ENCODE results near the gene PSENEN. TPM values are rescaled to one million over a fixed set of nuclear protein-coding genes. Genes with fewer than 3 reads are reported as not detected.
"Not testable (repeated sequence)": the region's sequence is repeated elsewhere in the genome, so short reads cannot be mapped to it uniquely, and the experiment has no call there.

The PSENEN gene
- polyA plus RNA-seq, 1 donor: 54.4 TPM

DNA sequence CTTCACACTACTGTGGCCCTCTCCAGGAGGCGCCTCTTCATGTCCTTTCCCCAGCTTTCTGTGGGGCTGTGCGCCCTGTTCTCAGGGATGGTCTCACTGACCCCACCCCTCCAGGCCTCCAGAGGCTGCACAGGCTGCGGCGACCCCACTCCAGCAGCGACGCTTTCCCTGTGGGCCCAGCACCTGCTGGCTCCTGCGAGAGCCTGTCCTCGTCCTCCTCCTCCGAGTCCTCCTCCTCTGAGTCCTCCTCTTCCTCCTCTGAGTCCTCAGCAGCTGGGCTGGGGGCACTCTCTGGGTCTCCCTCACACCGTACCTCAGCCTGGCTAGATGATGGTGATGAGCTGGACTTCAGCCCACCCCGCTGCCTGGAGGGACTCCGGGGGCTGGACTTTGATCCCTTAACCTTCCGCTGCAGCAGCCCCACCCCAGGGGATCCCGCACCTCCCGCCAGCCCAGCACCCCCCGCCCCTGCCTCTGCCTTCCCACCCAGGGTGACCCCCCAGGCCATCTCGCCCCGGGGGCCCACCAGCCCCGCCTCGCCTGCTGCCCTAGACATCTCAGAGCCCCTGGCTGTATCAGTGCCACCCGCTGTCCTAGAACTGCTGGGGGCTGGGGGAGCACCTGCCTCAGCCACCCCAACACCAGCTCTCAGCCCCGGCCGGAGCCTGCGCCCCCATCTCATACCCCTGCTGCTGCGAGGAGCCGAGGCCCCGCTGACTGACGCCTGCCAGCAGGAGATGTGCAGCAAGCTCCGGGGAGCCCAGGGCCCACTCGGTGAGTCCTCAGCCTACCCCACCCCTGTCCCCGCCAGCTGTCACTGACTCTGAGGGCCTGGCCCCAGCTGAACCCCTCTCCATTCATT, 41.1 kb downstream of the PSENEN start:
- DNase-seq: no peak

DNA sequence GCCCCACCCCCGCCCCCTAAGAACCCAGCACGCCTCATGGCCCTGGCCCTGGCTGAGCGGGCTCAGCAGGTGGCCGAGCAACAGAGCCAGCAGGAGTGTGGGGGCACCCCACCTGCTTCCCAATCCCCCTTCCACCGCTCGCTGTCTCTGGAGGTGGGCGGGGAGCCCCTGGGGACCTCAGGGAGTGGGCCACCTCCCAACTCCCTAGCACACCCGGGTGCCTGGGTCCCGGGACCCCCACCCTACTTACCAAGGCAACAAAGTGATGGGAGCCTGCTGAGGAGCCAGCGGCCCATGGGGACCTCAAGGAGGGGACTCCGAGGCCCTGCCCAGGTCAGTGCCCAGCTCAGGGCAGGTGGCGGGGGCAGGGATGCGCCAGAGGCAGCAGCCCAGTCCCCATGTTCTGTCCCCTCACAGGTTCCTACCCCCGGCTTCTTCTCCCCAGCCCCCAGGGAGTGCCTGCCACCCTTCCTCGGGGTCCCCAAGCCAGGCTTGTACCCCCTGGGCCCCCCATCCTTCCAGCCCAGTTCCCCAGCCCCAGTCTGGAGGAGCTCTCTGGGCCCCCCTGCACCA, 41.9 kb downstream of the PSENEN start:
- no peak for DNase-seq

DNA sequence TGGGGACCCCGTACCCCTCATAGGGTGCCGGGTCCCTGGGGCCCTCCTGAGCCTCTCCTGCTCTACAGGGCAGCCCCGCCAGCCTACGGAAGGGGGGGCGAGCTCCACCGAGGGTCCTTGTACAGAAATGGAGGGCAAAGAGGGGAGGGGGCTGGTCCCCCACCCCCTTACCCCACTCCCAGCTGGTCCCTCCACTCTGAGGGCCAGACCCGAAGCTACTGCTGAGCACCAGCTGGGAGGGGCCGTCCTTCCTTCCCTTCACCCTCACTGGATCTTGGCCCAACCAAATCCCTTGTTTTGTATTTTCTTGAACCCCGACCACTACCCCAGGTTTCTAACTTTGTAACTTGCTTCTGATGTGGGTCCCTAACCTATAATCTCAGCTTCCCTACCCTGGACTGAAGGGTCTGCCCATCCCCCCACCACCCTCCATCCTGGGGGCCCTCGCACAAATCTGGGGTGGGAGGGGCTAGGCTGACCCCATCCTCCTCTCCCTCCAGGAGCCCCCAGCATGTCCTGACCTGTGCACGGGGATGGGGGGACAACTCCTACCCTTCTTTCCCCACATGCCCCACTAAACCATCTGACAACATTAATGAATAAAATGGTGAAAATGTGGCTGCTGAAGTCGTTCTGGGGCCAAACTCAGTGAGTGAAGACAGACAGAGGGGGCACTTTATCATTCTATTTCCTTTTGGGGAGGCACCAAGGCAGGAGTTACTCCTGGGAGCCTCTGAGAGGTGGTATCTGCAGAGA, 42.9 kb downstream of the PSENEN start:
- DNase-seq: no peak

DNA sequence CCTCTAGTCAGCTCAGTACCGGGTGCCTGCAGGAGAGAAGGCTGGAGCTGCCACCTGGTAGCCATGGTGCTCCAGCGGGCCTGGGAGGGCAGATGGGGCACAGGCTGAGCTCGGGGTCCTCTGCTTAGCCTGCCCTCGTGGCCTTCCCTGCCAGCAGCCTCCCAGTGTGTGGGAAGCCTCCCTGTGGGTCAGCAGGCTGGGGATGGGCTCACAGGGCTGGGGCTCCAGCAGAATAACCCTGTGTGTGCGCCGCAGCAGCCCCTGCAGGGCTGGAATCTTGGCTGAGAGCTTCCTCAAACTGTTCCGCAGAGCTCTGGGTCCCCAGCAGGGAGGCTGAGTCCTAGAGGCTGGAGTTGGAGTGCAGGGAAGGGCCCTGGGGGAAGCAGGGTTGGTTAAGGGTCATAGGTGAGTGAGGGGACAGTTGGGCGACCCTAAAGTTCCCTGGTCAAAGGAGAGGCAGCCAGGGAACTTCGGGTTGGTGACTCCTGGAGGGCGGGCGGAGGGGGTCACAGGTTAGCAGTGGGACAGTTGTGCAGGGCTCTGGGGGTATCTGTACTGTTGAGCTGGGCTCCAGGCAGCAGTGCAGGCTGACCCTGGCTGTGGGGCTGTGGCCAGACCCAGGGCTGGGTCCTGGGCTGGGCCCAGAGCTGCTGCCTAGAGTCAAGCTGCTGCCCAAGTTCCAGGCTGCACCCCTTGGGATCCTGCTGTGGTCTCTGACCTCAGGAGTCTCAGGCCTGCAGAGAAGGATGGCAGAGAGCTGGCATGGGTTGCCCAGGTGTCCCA, 43.9 kb downstream of the PSENEN start:
- no peak for DNase-seq

DNA sequence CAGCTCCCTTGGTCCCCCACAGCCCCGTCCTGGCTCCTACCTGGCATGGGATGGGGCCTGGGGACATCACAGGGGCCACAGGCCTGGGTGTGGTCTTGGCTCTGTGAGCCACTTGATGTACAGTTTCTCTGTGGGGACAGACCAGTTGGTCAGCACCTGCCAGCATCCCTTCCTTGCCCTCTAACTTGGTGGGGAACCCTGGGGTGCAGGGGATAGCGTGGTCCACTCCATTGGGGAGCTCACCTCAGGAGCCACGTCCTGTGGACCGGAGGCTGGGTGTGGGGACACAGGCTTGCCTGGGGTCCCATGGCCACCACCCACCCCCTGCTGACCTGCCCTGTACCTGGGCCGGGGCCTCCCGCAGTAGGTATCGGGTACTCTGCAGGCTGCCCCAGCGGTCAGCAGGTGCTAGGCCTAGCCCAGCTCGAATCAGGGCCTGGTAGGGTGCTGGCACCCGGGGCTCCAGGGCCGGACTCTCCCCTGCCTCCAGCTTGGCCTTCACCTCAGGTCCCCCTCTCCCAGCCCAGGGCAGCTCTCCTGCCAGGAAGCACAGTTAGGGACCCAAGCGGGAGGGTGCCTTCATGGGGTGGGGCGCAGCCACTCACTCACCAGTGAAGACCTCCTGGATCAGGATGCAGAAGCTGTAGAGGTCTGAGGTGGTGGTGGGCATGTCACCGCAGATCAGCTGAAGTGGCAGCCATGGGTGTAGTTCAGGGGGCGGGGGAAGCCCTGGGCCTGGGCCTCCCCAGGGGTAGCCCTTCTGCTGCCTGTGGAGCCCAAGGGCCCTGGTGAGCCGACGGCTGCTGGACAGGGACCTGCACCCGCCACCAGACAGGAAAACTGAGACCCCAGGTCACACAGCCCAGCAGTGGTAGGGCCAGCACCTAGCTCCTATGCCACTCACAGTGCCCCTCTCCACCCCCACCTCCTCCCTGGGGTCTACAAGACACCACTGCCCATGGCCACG, 44.8 kb downstream of the PSENEN start:
- no peak for DNase-seq

DNA sequence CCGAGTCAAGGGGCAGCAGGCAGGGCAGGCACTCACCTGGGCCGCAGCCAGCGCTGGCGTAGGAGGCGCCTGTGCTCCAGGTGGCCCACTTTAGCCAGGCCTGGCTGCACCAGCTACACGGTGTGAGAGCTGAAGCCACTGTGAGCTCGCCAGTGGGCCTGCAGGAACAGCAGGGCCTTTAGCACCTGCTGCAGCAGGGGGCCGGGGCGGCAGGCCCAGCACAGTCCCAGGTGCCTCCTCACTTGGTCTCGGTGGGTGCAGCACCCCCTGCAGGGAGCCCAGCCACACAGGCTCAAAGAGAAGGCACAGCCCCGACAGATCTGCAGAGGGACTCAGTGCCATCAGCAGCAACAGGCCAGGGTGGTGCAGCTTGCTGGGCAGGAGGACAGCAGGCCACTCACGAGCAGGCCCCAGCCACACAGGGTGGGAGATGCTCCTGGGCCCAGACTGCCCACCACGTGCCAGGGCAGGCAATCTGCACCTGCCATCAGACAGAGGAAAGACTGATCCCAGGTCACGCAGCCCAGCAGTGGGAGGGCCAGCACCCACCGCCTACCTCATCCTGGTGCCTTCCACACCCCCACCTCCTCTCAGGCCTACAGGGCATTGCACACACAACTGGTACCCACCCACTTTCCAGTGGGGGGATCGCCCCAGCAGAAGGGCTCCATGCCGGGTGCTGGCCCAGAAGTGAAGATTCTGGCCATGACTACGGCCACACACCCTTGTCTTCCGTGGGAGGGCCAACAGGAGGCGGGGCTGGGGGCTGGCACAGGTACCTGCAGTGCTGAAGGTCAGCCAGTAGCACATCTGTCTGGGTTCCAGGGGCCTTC, 45.7 kb downstream of the PSENEN start:
- no peak for DNase-seq

DNA sequence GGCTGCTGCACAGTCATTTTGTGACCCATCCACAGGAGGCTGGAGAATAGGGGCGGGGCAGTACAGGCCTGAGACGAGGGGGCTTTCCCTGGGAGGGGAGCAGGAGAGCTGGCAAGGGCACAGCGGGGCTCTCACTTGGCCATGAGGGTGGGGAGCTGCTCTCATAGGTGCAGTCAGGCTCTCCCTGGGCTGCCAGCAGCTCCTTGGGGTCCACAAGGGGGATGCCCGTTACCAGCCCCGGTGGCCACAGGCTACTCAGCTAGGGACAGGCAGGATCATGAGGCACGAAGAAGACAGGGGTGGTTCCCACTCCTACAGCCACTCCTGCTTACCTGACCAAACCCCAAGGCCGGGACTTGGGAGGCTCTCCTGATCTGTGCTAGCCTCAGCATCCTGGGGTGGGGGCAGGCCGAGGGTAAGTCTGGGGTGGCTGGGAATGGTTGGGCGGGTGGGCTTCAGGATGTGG, 46.4 kb downstream of the PSENEN start:
- no peak for DNase-seq

DNA sequence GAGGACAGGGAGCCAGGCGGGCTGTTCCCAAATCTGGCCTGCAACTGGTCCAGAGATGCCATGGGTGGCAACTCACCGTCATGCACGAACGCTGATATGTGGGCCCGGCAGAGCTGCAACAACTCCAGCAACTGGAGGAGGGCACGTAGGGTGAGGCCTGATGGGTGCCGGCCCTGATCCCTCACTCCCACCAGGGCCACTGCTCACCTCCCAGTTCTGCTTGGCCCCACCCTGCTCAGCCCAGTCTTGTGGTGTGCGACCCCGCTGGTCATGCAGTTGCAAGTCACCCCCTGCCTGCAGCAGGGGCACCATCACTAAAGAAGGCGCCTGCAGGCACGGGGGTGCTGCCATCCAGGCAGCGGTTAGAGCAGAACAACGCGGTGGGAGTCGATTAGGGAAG, 46.9 kb downstream of the PSENEN start:
- no peak for DNase-seq

DNA sequence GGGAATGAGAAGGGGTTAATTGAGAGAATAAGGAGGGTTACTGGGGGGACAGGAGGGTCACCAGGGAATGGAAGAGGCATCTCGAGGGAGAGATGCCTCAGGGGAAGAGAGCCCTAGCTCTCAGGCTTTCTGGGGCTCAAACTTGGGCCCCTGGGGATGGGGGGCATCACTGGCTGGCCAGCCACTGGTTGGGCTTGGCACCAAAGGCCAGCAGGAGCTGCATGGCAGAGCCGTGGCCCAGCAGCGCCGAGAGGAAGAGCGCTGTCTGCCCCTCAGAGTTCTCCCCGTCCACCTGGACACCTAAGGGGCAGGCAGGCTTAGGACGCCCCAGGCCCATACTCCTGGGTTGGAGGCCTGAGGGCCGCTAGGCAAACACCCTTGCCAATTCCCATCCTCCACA, 47.4 kb downstream of the PSENEN start:
- DNase-seq: no peak

DNA sequence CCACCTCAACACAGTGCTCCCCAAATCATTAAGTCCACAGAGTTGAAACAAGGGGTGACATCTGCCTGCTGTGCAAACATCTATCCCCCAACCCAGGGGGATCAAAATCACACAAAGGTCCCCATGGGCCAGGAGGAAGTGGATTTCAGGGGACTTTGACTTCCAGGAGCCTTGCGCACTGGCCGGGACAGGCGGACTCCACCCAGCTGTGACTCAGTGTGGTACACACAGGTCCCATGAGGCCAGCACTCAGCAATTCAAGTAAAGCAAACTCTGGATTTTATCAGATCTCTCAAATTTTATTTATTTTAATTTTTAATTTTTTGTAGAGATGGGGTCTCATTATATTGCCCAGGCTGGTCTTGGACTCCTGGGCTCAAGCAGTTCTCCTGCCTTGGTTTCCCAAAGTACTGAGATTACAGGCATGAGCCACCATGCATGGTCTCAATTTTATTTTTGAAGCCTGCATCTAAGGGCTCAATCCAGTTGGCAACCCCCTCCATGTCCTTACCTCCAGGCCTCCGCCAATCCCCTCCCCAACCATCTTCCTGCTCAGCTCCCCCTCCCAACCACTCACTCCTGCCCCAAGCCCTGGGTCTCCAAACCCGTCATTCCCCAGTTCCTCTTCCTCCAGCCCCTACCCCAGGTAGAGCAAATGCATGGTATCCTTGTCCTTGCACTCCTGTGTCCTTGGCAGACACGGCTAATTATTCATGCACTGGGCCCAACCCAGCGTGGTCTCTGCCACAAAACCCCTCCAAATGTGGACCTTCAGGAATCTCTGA, 48.1 kb downstream of the PSENEN start:
- DNase-seq: no peak

DNA sequence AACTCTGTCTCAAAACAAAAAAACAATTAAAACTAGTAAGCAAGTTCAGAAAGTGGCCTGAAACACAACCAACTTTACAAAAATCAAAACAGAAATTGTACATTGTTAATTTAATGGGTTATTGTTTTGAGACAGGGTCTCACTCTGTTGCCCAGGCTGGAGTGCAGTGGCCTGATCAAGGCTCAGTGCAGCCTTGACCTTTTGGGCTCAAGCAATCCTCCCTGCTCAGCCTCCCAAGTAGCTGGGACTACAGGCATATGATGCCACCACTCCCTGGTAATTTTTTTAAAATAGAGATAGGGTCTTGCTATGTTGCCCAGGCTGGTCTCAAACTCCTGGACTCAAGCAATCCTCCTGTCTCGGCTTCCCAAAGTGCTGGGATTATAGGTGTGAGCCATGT, 50.1 kb downstream of the PSENEN start:
- DNase-seq: not testable (repeated sequence)

Other genes with a start within 250 kb of the PSENEN start
- 92.0 TPM for gene DMKN, start 232.0 kb upstream of the PSENEN start, polyA plus RNA-seq (ENCODE audit: insufficient read length)
- gene SBSN, start 217.3 kb upstream of the PSENEN start, polyA plus RNA-seq (ENCODE audit: insufficient read length): not detected
- not detected for gene GAPDHS, start 212.2 kb upstream of the PSENEN start, polyA plus RNA-seq (ENCODE audit: insufficient read length)
- 81.5 TPM for gene TMEM147, start 200.0 kb upstream of the PSENEN start, polyA plus RNA-seq (ENCODE audit: insufficient read length)
- gene ATP4A, start 182.0 kb upstream of the PSENEN start, polyA plus RNA-seq (ENCODE audit: insufficient read length): not detected
- gene PMIS2, start 159.5 kb upstream of the PSENEN start, polyA plus RNA-seq (ENCODE audit: insufficient read length): not detected
- gene HAUS5, start 132.9 kb upstream of the PSENEN start, polyA plus RNA-seq (ENCODE audit: insufficient read length): 30.1 TPM
- 50.8 TPM for gene RBM42, start 116.6 kb upstream of the PSENEN start, polyA plus RNA-seq (ENCODE audit: insufficient read length)
- 0.60 TPM for gene ETV2, start 103.9 kb upstream of the PSENEN start, polyA plus RNA-seq (ENCODE audit: insufficient read length)
- 300 TPM for gene COX6B1, start 97.3 kb upstream of the PSENEN start, polyA plus RNA-seq (ENCODE audit: insufficient read length)
- gene UPK1A, start 79.1 kb upstream of the PSENEN start, polyA plus RNA-seq (ENCODE audit: insufficient read length): 13.1 TPM
- 0.32 TPM for gene ZBTB32, start 41.1 kb upstream of the PSENEN start, polyA plus RNA-seq (ENCODE audit: insufficient read length)
- gene KMT2B, start 27.6 kb upstream of the PSENEN start, polyA plus RNA-seq (ENCODE audit: insufficient read length): 34.5 TPM
- gene IGFLR1, start 3.2 kb upstream of the PSENEN start, polyA plus RNA-seq (ENCODE audit: insufficient read length): 4.9 TPM
- gene U2AF1L4, start 233 bp upstream of the PSENEN start, polyA plus RNA-seq (ENCODE audit: insufficient read length): 19.0 TPM
- 8.8 TPM for gene LIN37, start 2.9 kb downstream of the PSENEN start, polyA plus RNA-seq (ENCODE audit: insufficient read length)
- gene HSPB6, start 11.4 kb downstream of the PSENEN start, polyA plus RNA-seq (ENCODE audit: insufficient read length): 19.7 TPM
- 26.5 TPM for gene PROSER3, start 12.5 kb downstream of the PSENEN start, polyA plus RNA-seq (ENCODE audit: insufficient read length)
- 27.3 TPM for gene ARHGAP33, start 29.9 kb downstream of the PSENEN start, polyA plus RNA-seq (ENCODE audit: insufficient read length)
- gene PRODH2, start 67.2 kb downstream of the PSENEN start, polyA plus RNA-seq (ENCODE audit: insufficient read length): 39.3 TPM
- 123 TPM for gene NPHS1, start 106.9 kb downstream of the PSENEN start, polyA plus RNA-seq (ENCODE audit: insufficient read length)
- gene KIRREL2, start 111.3 kb downstream of the PSENEN start, polyA plus RNA-seq (ENCODE audit: insufficient read length): 9.0 TPM
- 25.0 TPM for gene APLP1, start 122.9 kb downstream of the PSENEN start, polyA plus RNA-seq (ENCODE audit: insufficient read length)
- gene NFKBID, start 154.9 kb downstream of the PSENEN start, polyA plus RNA-seq (ENCODE audit: insufficient read length): 4.4 TPM
- 1.1 TPM for gene HCST, start 156.9 kb downstream of the PSENEN start, polyA plus RNA-seq (ENCODE audit: insufficient read length)
- gene TYROBP, start 162.6 kb downstream of the PSENEN start, polyA plus RNA-seq (ENCODE audit: insufficient read length): 7.4 TPM
- 10.2 TPM for gene LRFN3, start 190.7 kb downstream of the PSENEN start, polyA plus RNA-seq (ENCODE audit: insufficient read length)
- 9.4 TPM for gene SDHAF1, start 249.5 kb downstream of the PSENEN start, polyA plus RNA-seq (ENCODE audit: insufficient read length)

Measured in left kidney (tissue), 2 donors.